Measurements from ENCODE around the gene DPEP2. TPM values are rescaled to one million over a fixed set of nuclear protein-coding genes. Genes with fewer than 3 reads are reported as not detected.

Gene DPEP2
- total and polyA plus RNA-seq, 7 experiments from 2014 or later: 26.7 to 159 (median 64.8) TPM

DNA sequence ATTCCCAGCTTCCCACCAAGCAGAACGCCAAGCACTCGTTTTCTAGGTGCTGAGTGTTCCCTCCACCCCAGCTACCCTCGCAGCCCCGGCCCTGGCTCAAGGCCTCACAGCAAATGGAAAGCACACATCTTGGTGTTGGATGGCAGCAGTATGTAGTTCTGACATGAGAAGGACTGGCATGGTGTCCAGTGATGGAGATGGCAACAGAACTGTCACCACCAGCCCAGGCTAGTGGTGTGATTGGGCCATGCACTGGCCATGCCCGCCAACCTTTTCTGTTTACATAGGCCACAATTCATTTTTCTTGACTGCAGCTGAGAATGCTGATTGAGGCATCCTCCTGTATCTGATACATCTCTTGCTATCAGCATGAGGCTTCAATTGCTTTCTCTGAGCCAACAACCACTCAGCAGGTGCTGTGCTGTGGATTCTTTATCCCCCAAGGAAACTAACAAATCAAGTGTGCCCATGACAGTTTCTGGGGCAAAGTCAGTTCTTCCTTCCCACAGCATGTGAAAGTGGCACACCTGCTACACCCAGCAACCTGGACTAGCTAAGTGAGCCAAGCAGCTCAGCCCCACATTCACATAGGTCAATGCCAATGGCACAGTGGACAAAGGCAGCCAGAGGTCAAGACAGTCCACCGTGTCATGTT is 34.7 kb downstream of the DPEP2 start:
- ATAC-seq: no peak
- intact Hi-C loops (cut with micrococcal nuclease): no loop called here

DNA sequence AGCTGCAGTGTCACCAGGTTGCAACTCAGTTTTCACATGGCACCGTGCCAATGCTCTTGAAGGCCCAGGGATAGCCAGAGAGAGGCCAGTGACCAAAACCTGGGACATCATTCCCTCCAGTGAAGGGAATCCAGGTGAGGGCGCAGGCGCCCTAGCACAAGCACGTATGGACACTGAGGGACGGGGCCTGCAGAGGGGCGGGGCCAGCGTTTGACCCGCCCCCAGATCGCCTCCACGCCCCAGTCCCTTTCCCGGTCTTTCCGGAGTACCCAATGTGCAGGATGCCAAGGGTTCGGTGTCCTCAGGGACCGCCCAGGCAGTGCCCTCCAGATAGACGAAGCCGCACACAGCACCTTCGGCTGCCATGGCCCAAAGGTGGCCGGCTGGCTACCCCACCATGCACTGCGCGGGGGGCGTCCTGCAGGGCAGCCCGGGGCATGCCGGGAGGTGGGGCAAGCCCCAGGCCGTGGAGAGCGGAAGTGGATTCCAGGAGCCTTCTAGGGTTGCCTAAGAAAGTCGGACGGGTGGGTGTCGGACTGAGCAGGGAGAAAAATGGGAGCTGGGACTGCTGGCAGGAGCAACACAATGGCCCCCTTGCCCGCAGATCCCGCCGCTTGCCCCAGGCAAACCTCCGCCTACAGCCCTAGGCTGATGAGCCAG is 35.5 kb downstream of the DPEP2 start:
- ChIA-PET POLR2A (interaction anchor here (0.8 kb wide), 1 partner anchor 9 kb away, joined by 3 read pairs; no protein-coding TSS in a partner anchor), CTCF (no interaction called here)
- intact Hi-C loops (cut with micrococcal nuclease): no loop called here

More for the DNA sequence above, 34.7 kb downstream of the DPEP2 start:
- CTCF ChIA-PET: no interaction called here
- peaks cover 0 to 34% (median 5%) of the 10 kb centered on the region in 3 experiments for H3K36me3 ChIP-seq (ENCODE audit: control insufficient read depth in 2 of 3, insufficient read depth in 3 of 3, low read length in 3 of 3)
- no peaks in the 10 kb centered on the region for H3K9me3 ChIP-seq (ENCODE audit: control insufficient read depth in 2 of 3, low read length in 3 of 3)
- no peaks in the 10 kb centered on the region for H3K27me3 ChIP-seq (ENCODE audit: control insufficient read depth in 2 of 2, insufficient read depth in 2 of 2, low read length in 2 of 2)
- H3K36me3 Mint-ChIP-seq: peaks cover 2 to 19% (median 4%) of the 10 kb centered on the region in 5 donors
- H3K4me3 Mint-ChIP-seq: peak overlapping the region in 1 of 10 donors; percentile 42
- no peak overlapping the region for H3K27ac Mint-ChIP-seq
- H3K27ac ChIP-seq (ENCODE audit: low read depth, low read length): no peak overlapping the region
- peaks cover 10 to 14% of the 10 kb centered on the region in 2 donors for H3K4me1 ChIP-seq (ENCODE audit: control insufficient read depth in 2 of 2, insufficient read depth in 2 of 2, low read length in 2 of 2)
- DNase-seq: no peak
- POLR2A ChIA-PET: interaction anchor here (0.8 to 1.6 kb wide), 2 partner anchors 8 to 21 kb away, joined by 3 to 4 read pairs; partner anchors contain the start of gene LCAT
- H3K9me3 Mint-ChIP-seq: peaks cover 0 to 2% (median 0%) of the 10 kb centered on the region in 11 donors
- H3K4me1 Mint-ChIP-seq: peaks cover 20 to 46% (median 28%) of the 10 kb centered on the region in 7 donors
- no peak overlapping the region for H3K4me3 ChIP-seq (ENCODE audit: low read length)
- no peaks in the 10 kb centered on the region for H3K27me3 Mint-ChIP-seq

DNA sequence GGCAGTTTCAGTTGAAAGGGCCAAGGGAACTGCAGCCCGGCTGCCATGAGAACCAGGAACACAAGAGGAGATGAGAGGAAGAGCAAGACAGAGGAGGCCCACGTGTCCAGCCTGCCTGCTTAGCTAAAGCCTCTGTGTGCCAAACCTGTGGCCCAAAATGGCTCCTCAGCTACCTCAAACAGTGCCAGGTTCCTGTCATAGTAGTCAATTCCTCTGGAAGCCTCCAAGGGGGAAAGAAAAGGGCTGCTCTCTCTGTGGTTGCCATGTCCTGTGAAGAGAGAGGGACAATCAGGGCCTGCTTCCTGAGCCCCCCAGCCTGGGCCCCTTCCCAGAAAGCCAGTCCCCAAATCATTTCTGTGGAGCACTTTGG is 36.0 kb downstream of the DPEP2 start:
- Mint-ChIP-seq H3K9me3 (no peaks in the 10 kb centered on the region), H3K27me3 (no peaks in the 10 kb centered on the region), H3K36me3 (peaks cover 3 to 24% (median 8%) of the 10 kb centered on the region in 5 donors), H3K27ac (peak overlapping the region in 3 of 9 donors; percentile 28 to 65 (median 51)), H3K4me1 (peaks cover 13 to 40% (median 22%) of the 10 kb centered on the region in 7 donors), H3K4me3 (no peak overlapping the region)
- no peak overlapping the region for H3K27ac ChIP-seq (ENCODE audit: low read depth, low read length)
- peaks cover 0 to 44% (median 5%) of the 10 kb centered on the region in 3 experiments for H3K36me3 ChIP-seq (ENCODE audit: control insufficient read depth in 2 of 3, insufficient read depth in 3 of 3, low read length in 3 of 3)
- no peak overlapping the region for H3K4me3 ChIP-seq (ENCODE audit: low read length)
- no peak for DNase-seq
- POLR2A ChIA-PET: no interaction called here
- no peaks in the 10 kb centered on the region for H3K27me3 ChIP-seq (ENCODE audit: control insufficient read depth in 2 of 2, insufficient read depth in 2 of 2, low read length in 2 of 2)
- intact Hi-C loops (cut with micrococcal nuclease): no loop called here
- no peak for ATAC-seq
- CTCF ChIA-PET: interaction anchor here (0.5 kb wide), 1 partner anchor 148 kb away, joined by 4 read pairs; no protein-coding TSS in a partner anchor
- H3K4me1 ChIP-seq (ENCODE audit: control insufficient read depth in 2 of 2, insufficient read depth in 2 of 2, low read length in 2 of 2): peaks cover 10 to 14% of the 10 kb centered on the region in 2 donors
- H3K9me3 ChIP-seq (ENCODE audit: control insufficient read depth in 2 of 3, low read length in 3 of 3): no peaks in the 10 kb centered on the region

More for the DNA sequence above, 35.5 kb downstream of the DPEP2 start:
- Mint-ChIP-seq H3K27ac (no peak overlapping the region), H3K27me3 (no peaks in the 10 kb centered on the region), H3K4me3 (no peak overlapping the region), H3K9me3 (no peaks in the 10 kb centered on the region), H3K4me1 (peaks cover 13 to 40% (median 22%) of the 10 kb centered on the region in 7 donors), H3K36me3 (peaks cover 2 to 21% (median 4%) of the 10 kb centered on the region in 5 donors)
- Histone ChIP-seq H3K4me1 (ENCODE audit: control insufficient read depth in 2 of 2, insufficient read depth in 2 of 2, low read length in 2 of 2) (peaks cover 10 to 14% of the 10 kb centered on the region in 2 donors), H3K4me3 (ENCODE audit: low read length) (no peak overlapping the region), H3K9me3 (ENCODE audit: control insufficient read depth in 2 of 3, low read length in 3 of 3) (no peaks in the 10 kb centered on the region), H3K36me3 (ENCODE audit: control insufficient read depth in 2 of 3, insufficient read depth in 3 of 3, low read length in 3 of 3) (peaks cover 0 to 42% (median 5%) of the 10 kb centered on the region in 3 experiments), H3K27me3 (ENCODE audit: control insufficient read depth in 2 of 2, insufficient read depth in 2 of 2, low read length in 2 of 2) (no peaks in the 10 kb centered on the region), H3K27ac (ENCODE audit: low read depth, low read length) (no peak overlapping the region)
- ATAC-seq (no peak), DNase-seq (no peak)

DNA sequence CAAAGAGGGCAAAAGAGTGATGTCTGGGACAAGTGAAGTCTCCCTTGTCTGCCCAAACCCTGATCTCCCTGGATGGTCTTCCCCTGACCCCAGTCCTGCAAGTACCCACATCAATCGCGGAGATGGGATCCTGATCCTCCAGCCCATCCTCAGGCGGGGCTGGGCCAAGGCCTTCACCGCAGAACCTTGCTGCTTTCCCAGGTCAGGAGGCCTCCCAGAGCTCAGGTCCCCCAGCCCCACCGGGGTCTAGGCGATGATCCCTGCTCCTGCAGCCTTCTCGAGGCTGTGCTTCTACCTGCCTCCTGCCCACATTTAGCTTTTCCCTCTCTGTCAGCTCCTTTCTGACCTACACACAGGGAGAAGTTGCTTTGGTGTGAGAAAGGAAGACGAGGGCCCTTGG is 37.1 kb downstream of the DPEP2 start:
- no peaks in the 10 kb centered on the region for H3K27me3 ChIP-seq (ENCODE audit: control insufficient read depth in 2 of 2, insufficient read depth in 2 of 2, low read length in 2 of 2)
- Mint-ChIP-seq H3K27me3 (no peaks in the 10 kb centered on the region), H3K4me3 (no peak overlapping the region), H3K4me1 (peaks cover 6 to 32% (median 18%) of the 10 kb centered on the region in 7 donors), H3K36me3 (peaks cover 3 to 28% (median 9%) of the 10 kb centered on the region in 5 donors), H3K27ac (peak overlapping the region in 1 of 9 donors; percentile 65), H3K9me3 (no peaks in the 10 kb centered on the region)
- H3K27ac ChIP-seq (ENCODE audit: low read depth, low read length): no peak overlapping the region
- CTCF ChIA-PET: interaction anchor here (0.5 kb wide), 1 partner anchor 365 kb away, joined by 3 read pairs; no protein-coding TSS in a partner anchor
- H3K4me3 ChIP-seq (ENCODE audit: low read length): no peak overlapping the region
- H3K36me3 ChIP-seq (ENCODE audit: control insufficient read depth in 2 of 3, insufficient read depth in 3 of 3, low read length in 3 of 3): peaks cover 0 to 44% (median 5%) of the 10 kb centered on the region in 3 experiments
- H3K4me1 ChIP-seq (ENCODE audit: control insufficient read depth in 2 of 2, insufficient read depth in 2 of 2, low read length in 2 of 2): peaks cover 5 to 8% of the 10 kb centered on the region in 2 donors
- intact Hi-C loops (cut with micrococcal nuclease): no loop called here
- ATAC-seq (no peak), DNase-seq (no peak)
- H3K9me3 ChIP-seq (ENCODE audit: control insufficient read depth in 2 of 3, low read length in 3 of 3): no peaks in the 10 kb centered on the region
- POLR2A ChIA-PET: interaction anchor here (0.8 kb wide), 1 partner anchor 9 kb away, joined by 3 read pairs; no protein-coding TSS in a partner anchor

DNA sequence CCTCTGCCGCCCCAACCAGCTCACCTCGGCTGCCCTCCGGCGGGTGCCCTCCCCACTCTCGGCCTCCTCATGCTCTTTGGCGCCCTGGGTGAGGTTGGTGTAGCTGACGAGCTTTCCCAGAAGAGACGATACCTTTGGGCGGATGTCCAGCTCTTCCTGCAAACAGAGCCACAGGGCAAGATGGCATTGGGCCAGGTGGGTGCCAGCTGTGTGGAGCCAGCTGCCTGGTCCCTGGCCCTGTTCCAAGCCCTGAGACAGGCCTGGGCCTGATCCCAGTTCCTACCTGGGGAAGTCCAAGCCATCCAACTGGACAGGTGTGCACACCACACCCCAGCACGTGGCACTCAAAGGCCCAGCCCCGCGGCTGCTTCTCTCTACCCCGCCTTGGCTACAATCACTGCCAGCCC is 37.7 kb downstream of the DPEP2 start:
- POLR2A ChIA-PET: no interaction called here
- H3K27ac ChIP-seq (ENCODE audit: low read depth, low read length): no peak overlapping the region
- H3K36me3 ChIP-seq (ENCODE audit: control insufficient read depth in 2 of 3, insufficient read depth in 3 of 3, low read length in 3 of 3): peaks cover 0 to 44% (median 5%) of the 10 kb centered on the region in 3 experiments
- H3K4me3 ChIP-seq (ENCODE audit: low read length): no peak overlapping the region
- CTCF ChIA-PET: interaction anchor here (0.5 kb wide), 1 partner anchor 365 kb away, joined by 3 read pairs; no protein-coding TSS in a partner anchor
- Mint-ChIP-seq H3K4me1 (peaks cover 5 to 27% (median 12%) of the 10 kb centered on the region in 7 donors), H3K27ac (no peak overlapping the region), H3K27me3 (no peaks in the 10 kb centered on the region), H3K36me3 (peaks cover 3 to 28% (median 9%) of the 10 kb centered on the region in 5 donors), H3K4me3 (no peak overlapping the region), H3K9me3 (no peaks in the 10 kb centered on the region)
- no peaks in the 10 kb centered on the region for H3K27me3 ChIP-seq (ENCODE audit: control insufficient read depth in 2 of 2, insufficient read depth in 2 of 2, low read length in 2 of 2)
- ATAC-seq: no peak
- peaks cover 0 to 2% of the 10 kb centered on the region in 2 donors for H3K4me1 ChIP-seq (ENCODE audit: control insufficient read depth in 2 of 2, insufficient read depth in 2 of 2, low read length in 2 of 2)
- no peaks in the 10 kb centered on the region for H3K9me3 ChIP-seq (ENCODE audit: control insufficient read depth in 2 of 3, low read length in 3 of 3)
- no peak for DNase-seq
- intact Hi-C loops (cut with micrococcal nuclease): no loop called here

DNA sequence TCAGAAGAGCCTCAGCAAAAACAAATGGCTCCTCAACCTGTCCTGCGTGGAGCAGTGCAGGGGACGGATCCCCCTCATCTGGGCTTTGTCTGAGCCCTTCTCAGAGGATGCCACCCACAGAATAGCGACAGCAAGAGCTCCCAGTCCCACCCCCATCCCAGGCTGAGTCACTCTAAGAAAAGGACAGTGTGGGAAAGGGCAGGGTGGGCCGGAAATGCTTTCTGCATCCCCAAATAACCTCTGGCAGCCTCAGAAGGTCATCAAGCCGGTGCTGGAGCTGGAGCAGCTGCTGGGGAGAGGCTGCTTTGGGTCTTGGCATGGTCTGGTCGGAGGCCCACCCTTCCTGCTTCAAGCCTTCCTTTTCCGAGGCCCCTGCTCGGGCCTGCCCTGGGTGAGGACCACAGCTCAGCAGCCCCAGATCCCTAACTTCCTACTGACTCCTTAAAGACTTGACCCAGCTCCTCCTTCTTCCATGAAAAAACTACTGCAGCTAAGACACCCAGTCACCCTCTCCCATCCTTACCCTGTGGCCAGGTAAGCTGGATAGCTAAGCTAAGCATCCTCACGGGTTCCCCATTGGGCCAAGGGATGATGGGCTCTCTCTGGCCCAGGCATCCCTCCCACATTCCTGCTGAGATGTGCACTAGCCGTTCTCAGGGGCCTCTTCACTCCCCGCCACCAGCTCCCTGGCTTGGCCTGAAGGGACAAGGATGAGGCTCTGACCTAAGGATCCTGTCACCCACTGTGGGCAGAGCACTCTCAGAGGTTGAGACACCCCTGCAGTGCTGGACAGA is 39.6 kb downstream of the DPEP2 start:
- peaks cover 0 to 44% (median 5%) of the 10 kb centered on the region in 3 experiments for H3K36me3 ChIP-seq (ENCODE audit: control insufficient read depth in 2 of 3, insufficient read depth in 3 of 3, low read length in 3 of 3)
- H3K27ac ChIP-seq (ENCODE audit: low read depth, low read length): no peak overlapping the region
- no peak overlapping the region for H3K4me3 Mint-ChIP-seq
- intact Hi-C loops (cut with micrococcal nuclease): no loop called here
- H3K4me1 ChIP-seq (ENCODE audit: control insufficient read depth in 2 of 2, insufficient read depth in 2 of 2, low read length in 2 of 2): no peaks in the 10 kb centered on the region
- H3K27ac Mint-ChIP-seq: no peak overlapping the region
- H3K9me3 ChIP-seq (ENCODE audit: control insufficient read depth in 2 of 3, low read length in 3 of 3): no peaks in the 10 kb centered on the region
- no peaks in the 10 kb centered on the region for H3K27me3 ChIP-seq (ENCODE audit: control insufficient read depth in 2 of 2, insufficient read depth in 2 of 2, low read length in 2 of 2)
- H3K4me3 ChIP-seq (ENCODE audit: low read length): no peak overlapping the region
- no peaks in the 10 kb centered on the region for H3K27me3 Mint-ChIP-seq
- ATAC-seq (no peak), DNase-seq (no peak)
- POLR2A ChIA-PET: no interaction called here
- H3K4me1 Mint-ChIP-seq: peaks cover 0 to 10% (median 6%) of the 10 kb centered on the region in 7 donors
- CTCF ChIA-PET: interaction anchor here (0.6 kb wide), 1 partner anchor 46 kb away, joined by 3 read pairs; no protein-coding TSS in a partner anchor
- peaks cover 3 to 28% (median 9%) of the 10 kb centered on the region in 5 donors for H3K36me3 Mint-ChIP-seq
- no peaks in the 10 kb centered on the region for H3K9me3 Mint-ChIP-seq
